A673 (cell line): ENCODE data around the gene LARGE1. TPM values are rescaled to one million over a fixed set of nuclear protein-coding genes. Genes with fewer than 3 reads are reported as not detected.

Experiments
- BruUV-seq: library from RNA; stranded (reverse); fragments of 400-500 nt; replicated peaks from 2 replicates; lab custom pipeline; 2021; lab: Mats Ljungman, UMichigan
- CTCF ChIA-PET: fragments of 300-600 bp; sonication (Branson Sonifier 250); formaldehyde crosslinking; loops from one replicate; lab custom pipeline; 2022; ENCODE audit warnings: antibody characterized with exemption; lab: Charles Lee
- POLR2A ChIA-PET: fragments of 300-600 bp; sonication (Branson Sonifier 250); formaldehyde crosslinking; loops from one replicate; lab custom pipeline; 2022; ENCODE audit warnings: antibody characterized with exemption; ENCODE audit not compliant: low non-redundant PET; lab: Charles Lee
- DNase-seq: peaks from one replicate; pipeline ENCODE4 v3.0.0-alpha.2; 2015; ENCODE audit warnings: low spot score
- H3K27ac ChIP-seq: fragments of 200-600 bp; sonication (generic); 2 replicates; pipeline ENCODE4 v1.5.1; 2016; ENCODE audit warnings: mixed run types, low read depth, mild to moderate bottlenecking, mixed read lengths, antibody characterized with exemption, low read length; ENCODE audit not compliant: poor library complexity, severe bottlenecking
- H3K27me3 ChIP-seq: fragments of 200-600 bp; sonication (generic); replicated peaks from 2 replicates; pipeline ENCODE4 v1.6.1; 2017; ENCODE audit warnings: mixed run types, low read depth, mild to moderate bottlenecking, mixed read lengths, antibody characterized with exemption, low read length; ENCODE audit not compliant: insufficient read depth, poor library complexity
- H3K36me3 ChIP-seq: fragments of 200-600 bp; sonication (generic); 2 replicates; pipeline ENCODE4 v1.6.1; 2016; ENCODE audit warnings: mixed run types, mild to moderate bottlenecking, mixed read lengths, antibody characterized with exemption, low read length; ENCODE audit not compliant: insufficient read depth, poor library complexity, severe bottlenecking
- H3K4me1 ChIP-seq: fragments of 200-600 bp; sonication (generic); 2 replicates; pipeline ENCODE4 v1.6.1; 2017; ENCODE audit warnings: mixed run types, mild to moderate bottlenecking, mixed read lengths, antibody characterized with exemption, low read length; ENCODE audit not compliant: insufficient read depth, poor library complexity, severe bottlenecking
- H3K4me3 ChIP-seq: fragments of 200-600 bp; sonication (generic); 2 replicates; pipeline ENCODE4 v1.5.1; 2016; ENCODE audit warnings: low read depth, mixed run types, mild to moderate bottlenecking, mixed read lengths, low read length; ENCODE audit not compliant: poor library complexity, severe bottlenecking
- H3K9me3 ChIP-seq: fragments of 200-600 bp; sonication (generic); 2 replicates; pipeline ENCODE4 v1.6.1; 2016; ENCODE audit warnings: mixed run types, low read depth, mild to moderate bottlenecking, mixed read lengths, antibody characterized with exemption, low read length; ENCODE audit not compliant: poor library complexity, severe bottlenecking
- CTCF ChIP-seq: fragments of 300-800, 200-600 bp; sonication (generic); conservative IDR thresholded peaks from 2 replicates; pipeline ENCODE4 v1.5.1; 2017; ENCODE audit warnings: low read depth, mild to moderate bottlenecking, antibody characterized with exemption, low read length, moderate library complexity, mixed read lengths
- EZH2 ChIP-seq: fragments of 200-600 bp; sonication (generic); IDR thresholded peaks from 2 replicates; pipeline ENCODE4 v1.6.1; 2017; ENCODE audit warnings: borderline replicate concordance, low read depth, mild to moderate bottlenecking, mixed read lengths, antibody characterized with exemption, low read length; ENCODE audit not compliant: poor library complexity, severe bottlenecking
- intact Hi-C: fragments of 100-400 bp; cut with micrococcal nuclease; formaldehyde crosslinking; loops from one replicate; pipeline ENCODE4 v1.10.0; 2022; ENCODE audit not compliant: unreplicated experiment
- total RNA-seq: library from RNA; stranded (reverse); gene quantifications from 2 replicates; pipeline ENCODE4 v1.2.3, GENCODE V29; 2021

LARGE1 gene
- total RNA-seq, 1 experiment from 2014 or later: not detected

GRCh38 chr22:33812360-33812977, 107.8 kb downstream of the LARGE1 start:
- no TSS peak for BruUV-seq
- TF ChIP-seq CTCF: no peak
- no peak for TF ChIP-seq EZH2
- ChIA-PET CTCF (no interaction called here), POLR2A (no interaction called here)
- H3K36me3 ChIP-seq: no peaks in the 10 kb centered on the region
- DNase-seq: no peak
- no peak overlapping the region for H3K4me3 ChIP-seq
- peaks cover 24% of the 10 kb centered on the region for H3K9me3 ChIP-seq
- H3K27me3 ChIP-seq: no peaks in the 10 kb centered on the region
- no peak overlapping the region for H3K27ac ChIP-seq
- H3K4me1 ChIP-seq: no peaks in the 10 kb centered on the region
- intact Hi-C loops: no loop called here

- no peak overlapping the region for H3K27ac ChIP-seq
- H3K36me3 ChIP-seq: no peaks in the 10 kb centered on the region
- H3K27me3 ChIP-seq: no peaks in the 10 kb centered on the region
- POLR2A ChIA-PET: no interaction called here
- no peaks in the 10 kb centered on the region for H3K4me1 ChIP-seq
- intact Hi-C loops: no loop called here
- CTCF ChIA-PET: no interaction called here
- TF ChIP-seq EZH2 (no peak), CTCF (no peak)
- H3K4me3 ChIP-seq: no peak overlapping the region
- peaks cover 24% of the 10 kb centered on the region for H3K9me3 ChIP-seq
- BruUV-seq: no TSS peak
- no peak for DNase-seq
These were observed 108.6 kb downstream of the LARGE1 start for GRCh38 chr22:33811686-33812085.

GRCh38 chr22:33811208-33811607, 109.1 kb downstream of the LARGE1 start:
- H3K9me3 ChIP-seq: peaks cover 24% of the 10 kb centered on the region
- H3K27me3 ChIP-seq: no peaks in the 10 kb centered on the region
- ChIA-PET CTCF (no interaction called here), POLR2A (no interaction called here)
- H3K36me3 ChIP-seq: no peaks in the 10 kb centered on the region
- no peak overlapping the region for H3K27ac ChIP-seq
- no peak for DNase-seq
- H3K4me1 ChIP-seq: no peaks in the 10 kb centered on the region
- intact Hi-C loops: no loop called here
- no peak overlapping the region for H3K4me3 ChIP-seq
- TF ChIP-seq EZH2: no peak
- no TSS peak for BruUV-seq

GRCh38 chr22:33807470-33807869, 112.8 kb downstream of the LARGE1 start:
- Histone ChIP-seq H3K27me3 (no peaks in the 10 kb centered on the region), H3K4me3 (no peak overlapping the region), H3K36me3 (no peaks in the 10 kb centered on the region), H3K9me3 (peaks cover 22% of the 10 kb centered on the region), H3K4me1 (no peaks in the 10 kb centered on the region), H3K27ac (no peak overlapping the region)
- POLR2A ChIA-PET: no interaction called here
- no peak for TF ChIP-seq CTCF
- TF ChIP-seq EZH2: no peak
- intact Hi-C loops: no loop called here
- BruUV-seq: no TSS peak
- CTCF ChIA-PET: no interaction called here
- DNase-seq: no peak
